GM23338 (cell line): ENCODE measurements around the gene IGFBPL1. TPM values are rescaled to one million over a fixed set of nuclear protein-coding genes. Genes with fewer than 3 reads are reported as not detected.

ENCODE experiments used
- ATAC-seq: fragments of 200-7000 bp; cut with Tn5 transposase; 3 replicates; pipeline ENCODE4 v1.9.1; 2020
- DNase-seq: peaks from one replicate; pipeline ENCODE4 v3.0.0-alpha.2; 2015; ENCODE audit warnings: low spot score
- H2AFZ ChIP-seq: fragments of 200-600 bp; sonication (generic); 2 replicates; pipeline ENCODE4 v1.8.0; 2016; ENCODE audit warnings: antibody characterized with exemption, mild to moderate bottlenecking, moderate library complexity
- H3F3A ChIP-seq: fragments of 200-600 bp; sonication (generic); replicated peaks from 2 replicates; pipeline ENCODE4 v1.8.0; 2017; ENCODE audit warnings: antibody characterized with exemption, mixed run types, low read depth
- H3K27ac ChIP-seq: fragments of 200-600 bp; sonication (generic); 2 replicates; pipeline ENCODE4 v1.6.1; 2016; ENCODE audit warnings: low read depth
- H3K27me3 ChIP-seq: fragments of 200-600 bp; sonication (generic); 2 replicates; pipeline ENCODE4 v1.8.0; 2016; ENCODE audit warnings: mild to moderate bottlenecking, mixed run types, moderate library complexity; ENCODE audit not compliant: insufficient read depth
- H3K36me3 ChIP-seq: fragments of 200-600 bp; sonication (generic); 2 replicates; pipeline ENCODE4 v1.8.0; 2016; ENCODE audit warnings: mild to moderate bottlenecking; ENCODE audit not compliant: insufficient read depth
- H3K4me1 ChIP-seq: fragments of 200-600 bp; sonication (generic); 2 replicates; pipeline ENCODE4 v1.8.0; 2016; ENCODE audit warnings: mild to moderate bottlenecking, moderate library complexity; ENCODE audit not compliant: insufficient read depth
- H3K4me2 ChIP-seq: fragments of 200-600 bp; sonication (generic); 2 replicates; pipeline ENCODE4 v1.7.1; 2017; ENCODE audit warnings: mixed run types
- H3K4me3 ChIP-seq: fragments of 200-600 bp; sonication (generic); 2 replicates; pipeline ENCODE4 v1.6.1; 2016; ENCODE audit warnings: mixed run types
- H3K79me2 ChIP-seq: fragments of 200-600 bp; sonication (generic); replicated peaks from 2 replicates; pipeline ENCODE4 v1.8.0; 2017; ENCODE audit warnings: mild to moderate bottlenecking; ENCODE audit not compliant: insufficient read depth
- H3K9me2 ChIP-seq: fragments of 200-600 bp; sonication (generic); 2 replicates; pipeline ENCODE4 v1.8.0; 2017; ENCODE audit not compliant: insufficient read depth
- H4K20me1 ChIP-seq: fragments of 200-600 bp; sonication (generic); replicated peaks from 2 replicates; pipeline ENCODE4 v1.8.0; 2017; ENCODE audit warnings: mild to moderate bottlenecking; ENCODE audit not compliant: insufficient read depth
- H3K27ac Mint-ChIP-seq: 2 replicates; pipeline ENCODE4 v1.8.0; 2020; ENCODE audit warnings: inconsistent platforms, mild to moderate bottlenecking, moderate library complexity, mixed read lengths
- H3K27me3 Mint-ChIP-seq: 3 replicates; pipeline ENCODE4 v1.8.0; 2022; ENCODE audit warnings: low read depth, mild to moderate bottlenecking, moderate library complexity, mixed read lengths, inconsistent platforms; ENCODE audit not compliant: insufficient read depth, poor library complexity
- H3K36me3 Mint-ChIP-seq: 3 replicates; pipeline ENCODE4 v1.8.0; 2021; ENCODE audit warnings: low read depth, mild to moderate bottlenecking, inconsistent platforms, moderate library complexity, mixed read lengths
- H3K4me1 Mint-ChIP-seq: 3 replicates; pipeline ENCODE4 v1.8.0; 2020; ENCODE audit warnings: mild to moderate bottlenecking, inconsistent platforms, mixed read lengths
- H3K4me3 Mint-ChIP-seq: 3 replicates; pipeline ENCODE4 v1.8.0; 2021; ENCODE audit warnings: moderate library complexity, mild to moderate bottlenecking, inconsistent platforms, mixed read lengths
- H3K9me3 Mint-ChIP-seq: 3 replicates; pipeline ENCODE4 v1.8.0; 2020; ENCODE audit warnings: moderate library complexity, mild to moderate bottlenecking, inconsistent platforms, mixed read lengths
- NANOG ChIP-seq: IDR thresholded peaks from 2 replicates; pipeline ENCODE4 v1.6.1; 2016; ENCODE audit warnings: antibody characterized with exemption, borderline replicate concordance
- ZNF114 ChIP-seq: fragments of 250-450 bp; sonication (Bioruptor Pico); IDR thresholded peaks from 2 replicates; pipeline ENCODE4 v1.5.0; 2020; ENCODE audit warnings: mild to moderate bottlenecking, moderate library complexity
- ZNF462 ChIP-seq: fragments of 250-450 bp; sonication (Bioruptor Pico); IDR thresholded peaks from 2 replicates; pipeline ENCODE4 v1.5.0; 2020; ENCODE audit warnings: mild to moderate bottlenecking, moderate library complexity
- polyA plus RNA-seq: library from polyadenylated mRNA; unstranded; fragments of >200 nt; fragmentation: Nextera tagmentation; extraction: Ambion mirVana; gene quantifications from 2 replicates; pipeline ENCODE4 v1.2.1, GENCODE V29; 2016
- total RNA-seq: library from RNA; depleted of rRNA; stranded (reverse); fragments of >200 nt; shearing (Covaris generic); gene quantifications from 2 replicates; pipeline ENCODE4 v1.2.3, GENCODE V29; 2014

The IGFBPL1 gene
- total and polyA plus RNA-seq, 2 experiments from 2014 or later = 9.4 to 75.6 TPM

- no peak for DNase-seq
- Mint-ChIP-seq H3K36me3 (peaks cover 15% of the 10 kb centered on the region), H3K9me3 (peaks cover 30% of the 10 kb centered on the region), H3K27me3 (peaks cover 48% of the 10 kb centered on the region), H3K27ac (no peak overlapping the region), H3K4me1 (peaks cover 18% of the 10 kb centered on the region), H3K4me3 (no peak overlapping the region)
- no peak overlapping the region for H3K4me3 ChIP-seq
- no peaks in the 10 kb centered on the region for H3K9me2 ChIP-seq
- no peak for ATAC-seq
- H3K4me1 ChIP-seq = peaks cover 14% of the 10 kb centered on the region
- TF ChIP-seq ZNF114 (CRISPR knock-in tag) = no peak
- no peaks in the 10 kb centered on the region for H4K20me1 ChIP-seq
- H2AFZ ChIP-seq = no peak overlapping the region
- no peaks in the 10 kb centered on the region for H3K36me3 ChIP-seq
- H3K79me2 ChIP-seq = no peaks in the 10 kb centered on the region
- no peaks in the 10 kb centered on the region for H3F3A ChIP-seq
- no peaks in the 10 kb centered on the region for H3K27me3 ChIP-seq
- H3K27ac ChIP-seq = no peak overlapping the region
- H3K4me2 ChIP-seq = no peak overlapping the region
Observed at GRCh38 chr9:38382141-38382540, 42.1 kb downstream of the IGFBPL1 start.

- peak overlapping the region; percentile 10; the same call in 1 of the 3 replicates for H3K4me3 Mint-ChIP-seq
- TF ChIP-seq NANOG (no peak), ZNF462 (CRISPR knock-in tag) (peak; percentile 33; the same call in 1 of the 2 replicates)
- H3K9me2 ChIP-seq = no peaks in the 10 kb centered on the region
- ATAC-seq (peak; percentile 83), DNase-seq (peak; percentile 51)
- H3K27ac ChIP-seq = no peak overlapping the region
- H3K27me3 Mint-ChIP-seq = peaks cover 48% of the 10 kb centered on the region
- H3K4me3 ChIP-seq = 0 out of 2 replicates have a peak overlapping the region, but pooled peaks have one; percentile 8
- peaks cover 18% of the 10 kb centered on the region for H3K4me1 Mint-ChIP-seq
- H2AFZ ChIP-seq = peak overlapping the region; percentile 84
- H3K36me3 ChIP-seq = no peaks in the 10 kb centered on the region
- peaks cover 14% of the 10 kb centered on the region for H3K4me1 ChIP-seq
- H3K4me2 ChIP-seq = peak overlapping the region; percentile 36
- H3K9me3 Mint-ChIP-seq = peaks cover 30% of the 10 kb centered on the region
- H3K27me3 ChIP-seq = no peaks in the 10 kb centered on the region
- H3F3A ChIP-seq = no peaks in the 10 kb centered on the region
- no peaks in the 10 kb centered on the region for H3K79me2 ChIP-seq
- no peaks in the 10 kb centered on the region for H4K20me1 ChIP-seq
- H3K27ac Mint-ChIP-seq = no peak overlapping the region
- peaks cover 15% of the 10 kb centered on the region for H3K36me3 Mint-ChIP-seq
Observed at GRCh38 chr9:38380872-38381534, 43.3 kb downstream of the IGFBPL1 start.
